Peyer's patch (tissue), 4 donors: ENCODE results near the gene NAT16.

Experiments
- CTCF ChIP-seq, 6 experiments: fragments of 450-650 bp in 4 of 6; fragments of 200-600 bp in 2 of 6; sonication (generic) in 1 of 6; IDR thresholded peaks; one replicate each; pipeline ENCODE4 v1.5.1; 2017 to 2019; ENCODE audit warnings: antibody characterized with exemption in 6 of 6, mild to moderate bottlenecking in 3 of 6, moderate library complexity in 1 of 6
- POLR2A ChIP-seq, 2 donors: fragments of 450-650 bp; IDR thresholded peaks; one replicate each; pipeline ENCODE4 v1.5.1; 2017; ENCODE audit warnings: antibody characterized with exemption in 2 of 2, mild to moderate bottlenecking in 2 of 2, moderate library complexity in 2 of 2

GRCh38 chr7:101195884-101196283 lies 15.8 kb upstream of the NAT16 start:
- no peak for TF ChIP-seq CTCF (IDR thresholded peaks at IDR 0.05)
- TF ChIP-seq POLR2A (IDR thresholded peaks at IDR 0.05), result no peak
